Activated T-helper 9 cell treated with anti-CD3 and anti-CD28 coated beads, Interleukin-2, amount 50 U/mL, for 16 hours (primary cell): ENCODE results near the gene PHF2.

Experiments used
- DNase-seq: peaks from one replicate; pipeline ENCODE4 v3.0.0-alpha.2; 2020; ENCODE audit warnings: low read depth

PHF2 gene

DNA sequence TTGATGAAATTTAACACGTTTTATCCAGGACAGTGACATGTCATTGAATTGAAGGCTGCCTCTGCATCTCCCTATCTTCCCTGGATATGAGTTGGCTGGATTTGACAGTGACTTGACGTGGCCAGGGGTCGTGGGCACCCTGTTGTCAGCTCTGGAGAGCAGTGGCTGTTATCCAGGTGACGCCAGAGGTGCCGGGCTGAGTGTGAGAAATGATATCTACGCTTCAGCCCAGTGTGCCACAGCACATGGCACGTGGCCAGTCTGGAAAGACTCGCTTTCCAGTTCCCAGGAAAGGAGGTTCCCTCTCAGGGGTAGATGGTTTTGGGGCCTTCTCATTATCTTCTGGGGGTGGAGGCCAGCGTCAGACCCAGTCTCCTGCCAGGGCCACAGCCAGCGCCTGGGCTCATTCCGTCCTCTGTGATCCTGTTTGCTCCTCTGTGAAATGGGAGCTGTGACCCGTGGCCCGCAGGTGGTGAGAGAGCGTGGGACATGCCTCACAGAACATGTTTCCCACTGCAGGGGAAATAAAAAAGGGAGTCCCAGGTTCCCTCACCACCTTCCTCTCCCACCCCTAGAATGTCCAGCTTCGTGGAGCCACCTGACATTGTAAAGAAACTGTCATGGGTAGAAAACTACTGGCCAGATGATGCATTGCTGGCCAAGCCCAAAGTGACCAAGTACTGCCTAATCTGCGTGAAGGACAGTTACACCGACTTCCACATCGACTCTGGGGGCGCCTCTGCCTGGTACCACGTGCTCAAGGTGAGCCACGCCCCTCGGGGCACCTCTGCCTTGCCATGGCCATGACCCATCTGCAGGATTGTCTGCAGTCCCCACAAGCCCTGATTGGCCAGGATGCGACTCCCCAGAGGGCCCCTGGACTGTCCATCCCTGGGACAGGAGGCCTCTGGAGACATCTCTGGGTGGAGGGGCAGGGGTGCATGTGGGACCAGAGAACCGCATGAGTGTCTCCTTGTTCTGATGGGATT is 76.5 kb downstream of the PHF2 start:
- DNase-seq: no peak

DNA sequence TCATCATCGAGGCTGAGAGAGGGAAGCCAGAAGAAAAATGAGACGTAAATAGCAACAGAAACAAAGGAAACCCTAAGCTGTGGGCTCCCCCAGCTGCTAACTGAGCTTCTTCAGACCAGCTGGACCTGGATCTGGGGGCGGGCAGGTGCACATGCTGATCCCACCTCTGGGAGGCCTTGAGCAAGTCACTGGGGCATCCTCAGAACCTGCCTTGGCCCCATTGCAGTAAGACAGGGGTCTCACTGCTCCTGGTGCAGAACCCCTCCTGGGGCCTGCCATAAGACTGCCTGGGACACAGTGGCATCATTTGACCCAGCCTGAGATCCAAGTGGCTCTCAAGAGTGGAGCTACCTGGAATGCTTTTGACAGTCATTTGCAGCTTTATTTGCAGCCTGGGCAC is 77.4 kb downstream of the PHF2 start:
- DNase-seq: no peak

DNA sequence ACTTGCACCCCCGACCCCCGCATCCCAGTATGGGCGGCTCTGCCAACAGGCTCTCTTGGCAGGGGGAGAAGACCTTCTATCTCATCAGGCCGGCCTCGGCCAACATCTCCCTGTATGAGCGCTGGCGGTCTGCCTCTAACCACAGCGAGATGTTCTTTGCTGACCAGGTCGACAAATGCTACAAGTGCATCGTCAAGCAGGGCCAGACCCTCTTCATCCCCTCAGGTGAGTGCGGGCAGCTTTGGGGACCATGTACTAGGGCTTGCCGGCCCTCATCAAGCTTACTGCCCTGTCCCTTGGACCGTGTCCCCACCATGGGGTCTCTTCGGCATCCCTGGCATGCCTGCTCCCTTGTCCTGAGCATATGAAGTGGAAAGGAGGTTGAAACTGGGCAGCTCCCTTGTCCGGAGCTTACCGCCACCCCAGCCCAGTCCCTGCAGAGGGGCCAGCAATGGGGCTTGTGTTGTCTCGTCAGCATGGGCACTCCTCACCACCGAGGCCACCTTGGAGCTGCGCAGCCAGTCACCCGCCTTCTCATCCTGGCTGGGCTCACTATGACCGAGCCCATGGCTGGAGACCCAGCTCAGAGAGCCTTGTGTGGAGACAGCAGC is 78.1 kb downstream of the PHF2 start:
- no peak for DNase-seq

DNA sequence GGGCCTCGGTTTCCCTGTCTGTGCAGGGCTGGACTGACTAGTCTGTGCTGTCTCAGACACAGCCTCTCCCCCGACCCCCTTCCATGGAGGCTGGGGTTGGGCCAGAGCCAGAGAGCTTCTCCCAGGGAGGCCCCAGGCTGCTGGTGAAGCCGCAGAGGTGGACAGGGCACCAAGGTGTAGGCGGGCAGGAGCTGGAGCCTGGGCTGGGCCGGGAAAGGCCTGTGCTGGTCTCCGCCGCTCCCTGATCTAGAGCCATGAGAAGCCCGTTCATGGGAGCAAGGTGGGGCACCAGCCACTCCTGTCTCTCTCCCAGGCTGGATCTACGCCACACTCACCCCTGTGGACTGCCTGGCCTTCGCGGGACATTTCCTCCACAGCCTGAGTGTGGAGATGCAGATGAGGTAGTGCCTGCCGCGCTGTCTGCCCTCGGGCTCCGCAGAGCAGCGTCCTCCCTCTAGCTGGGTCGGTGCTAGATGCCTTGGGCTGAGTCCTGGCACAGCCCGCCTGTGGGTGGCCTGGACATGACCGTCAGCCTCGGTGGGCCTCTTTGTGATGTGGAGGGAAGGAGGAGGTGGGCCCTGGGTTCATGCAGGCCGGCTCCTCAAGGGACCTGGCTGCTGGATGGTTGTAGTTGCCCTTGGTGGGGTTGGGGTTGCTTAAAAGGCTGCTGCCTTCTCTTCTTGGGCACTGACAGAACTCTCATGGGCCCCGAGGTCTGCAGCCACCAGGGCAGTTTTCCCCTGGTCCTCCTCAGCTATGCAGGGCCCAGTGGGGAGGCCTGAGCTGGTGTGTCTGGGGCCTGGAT is 79.4 kb downstream of the PHF2 start:
- no peak for DNase-seq

DNA sequence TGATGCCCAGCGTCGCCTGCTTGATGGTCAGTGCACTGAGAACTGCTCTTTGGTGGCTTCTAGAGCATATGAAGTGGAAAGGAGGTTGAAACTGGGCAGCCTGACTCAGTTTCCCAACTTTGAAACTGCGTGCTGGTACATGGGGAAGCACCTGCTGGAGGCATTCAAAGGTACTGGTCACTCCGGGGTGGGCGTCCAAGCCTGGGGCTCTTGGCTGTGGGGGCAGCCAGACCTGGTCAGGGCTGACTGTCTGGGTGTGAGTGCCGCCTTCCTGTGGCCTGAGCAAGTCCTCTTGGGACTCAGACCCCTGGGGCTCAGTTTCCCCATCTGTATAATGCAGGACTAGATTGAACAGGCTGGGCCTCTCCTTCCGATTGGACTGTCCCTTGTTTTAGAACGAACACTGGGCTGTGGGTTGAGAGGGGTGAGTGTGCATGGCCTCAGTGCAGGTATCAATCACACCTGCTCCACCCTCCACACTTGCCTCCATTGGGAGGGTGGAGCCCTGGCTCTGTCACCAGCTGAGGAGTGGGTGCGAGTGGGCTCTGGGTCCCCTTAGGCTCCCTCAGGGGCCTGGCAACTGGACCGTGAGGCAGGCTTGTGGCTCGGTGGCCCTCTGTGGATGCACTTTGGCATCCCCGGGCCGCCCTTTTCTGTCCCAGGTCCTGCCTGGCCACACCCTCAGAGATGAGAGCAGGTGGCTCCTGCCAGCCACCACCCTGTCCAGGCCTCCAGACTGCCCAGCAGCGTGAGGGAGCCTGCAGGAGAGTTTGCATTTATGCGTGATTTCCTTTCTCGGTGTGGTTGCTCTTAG is 80.2 kb downstream of the PHF2 start:
- DNase-seq: no peak

DNA sequence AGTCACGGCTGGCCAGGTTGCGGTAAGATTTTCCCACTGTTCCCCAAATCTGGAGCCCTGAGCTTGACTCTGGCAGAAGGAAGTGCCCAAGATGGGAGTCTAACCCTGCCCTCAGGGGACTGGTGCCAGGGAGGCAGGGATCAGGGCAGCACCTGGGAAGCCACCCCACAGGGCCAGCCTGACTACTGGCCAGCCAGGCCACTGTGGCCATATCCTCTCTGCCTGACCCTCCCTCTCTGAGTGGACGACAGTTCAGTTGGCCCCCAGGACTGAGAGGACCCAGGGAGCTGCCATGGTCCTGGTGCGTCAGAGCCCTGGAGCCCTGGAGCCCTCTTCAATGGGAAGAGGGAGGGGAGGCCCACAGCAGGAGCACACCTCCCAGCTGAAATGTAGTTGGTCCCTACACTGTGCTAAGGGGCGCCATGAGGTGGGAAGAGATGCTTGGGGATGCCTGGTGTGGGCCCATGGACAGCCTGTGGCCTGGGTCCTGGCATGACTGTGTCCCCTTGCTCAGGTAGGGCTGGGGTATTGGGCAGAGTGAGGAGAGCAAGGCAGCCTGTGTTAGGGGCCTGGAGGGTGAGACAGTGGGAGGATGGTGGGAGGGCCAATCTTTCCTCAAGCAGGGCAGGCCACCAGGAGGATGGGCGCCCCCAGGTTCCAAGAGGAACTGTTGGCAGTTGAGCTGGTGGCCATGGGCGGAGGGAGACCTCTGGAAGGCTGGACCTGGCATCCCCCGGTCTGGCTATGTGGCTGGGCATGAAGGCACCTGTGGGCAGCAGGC is 81.1 kb downstream of the PHF2 start:
- no peak for DNase-seq

DNA sequence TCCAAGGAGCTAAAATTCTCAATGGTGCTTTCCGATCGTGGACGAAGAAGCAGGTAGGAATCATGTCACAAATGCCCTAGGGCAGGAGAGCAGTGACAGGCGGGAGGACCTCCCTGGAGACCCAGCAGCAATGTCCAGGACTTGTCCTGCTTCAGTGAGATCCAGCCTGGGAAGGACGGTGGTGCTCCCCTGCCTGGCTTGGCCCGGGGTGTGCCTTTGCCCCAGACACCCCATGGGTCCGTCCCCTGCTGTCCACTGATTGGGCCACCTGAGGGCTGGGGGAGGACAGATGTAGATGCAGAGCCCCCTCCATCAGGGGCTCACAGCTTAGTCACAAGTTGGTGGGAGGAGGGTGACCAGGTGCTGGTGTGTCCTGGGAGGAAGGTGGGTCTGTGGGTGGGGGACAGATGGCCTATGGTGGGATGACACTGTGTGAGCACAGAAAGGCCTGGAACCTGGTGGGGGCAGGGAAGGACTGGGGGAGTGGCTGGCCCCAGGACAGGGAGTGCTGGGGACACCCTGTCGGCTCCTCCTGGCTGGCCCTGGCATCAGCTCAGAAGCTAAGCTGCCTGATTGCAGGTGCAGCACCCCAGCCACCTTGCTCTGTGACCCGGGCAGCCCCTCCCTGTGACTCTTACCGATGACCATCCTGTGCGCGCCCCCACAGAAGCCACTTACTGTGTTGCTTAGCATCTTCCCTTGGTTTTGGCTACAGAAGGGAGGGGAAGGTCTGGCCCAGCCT is 82.0 kb downstream of the PHF2 start:
- no peak for DNase-seq

DNA sequence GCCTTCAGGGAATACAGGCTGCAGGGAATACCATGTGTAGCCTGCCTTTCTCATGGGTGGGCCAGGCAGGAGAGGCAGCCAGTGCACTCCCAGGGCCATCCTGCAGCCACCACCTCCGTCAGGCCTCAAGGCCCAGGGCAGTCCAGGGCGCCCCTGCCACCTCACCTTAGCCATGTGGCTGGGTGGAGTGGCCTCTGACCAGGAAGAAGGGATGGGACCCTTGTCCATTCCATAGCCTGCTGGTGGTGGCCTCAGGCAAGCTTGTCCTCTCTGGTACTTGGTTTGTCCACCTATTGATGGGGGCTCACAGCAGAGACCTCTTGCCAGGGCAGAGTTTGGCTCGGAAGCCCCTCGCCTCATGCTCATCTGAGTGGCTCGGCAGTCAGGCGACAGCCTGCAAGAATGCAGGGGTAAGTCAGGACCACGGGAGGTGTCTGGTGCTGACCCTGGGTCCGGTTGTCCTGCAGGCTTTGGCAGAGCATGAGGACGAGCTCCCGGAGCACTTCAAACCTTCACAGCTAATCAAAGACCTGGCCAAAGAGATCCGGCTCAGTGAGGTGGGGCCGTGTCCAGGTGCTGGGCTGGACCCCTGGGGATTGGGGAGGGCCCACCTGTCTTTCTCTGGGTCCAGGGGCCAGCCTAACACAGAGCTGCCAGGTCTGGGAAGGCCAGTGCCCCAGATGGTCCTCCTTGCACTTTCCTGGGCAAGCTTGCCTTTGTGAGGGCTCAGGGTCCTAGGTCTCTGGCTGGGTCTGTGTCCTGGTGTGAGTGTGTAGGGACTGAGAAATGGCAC is 82.9 kb downstream of the PHF2 start:
- no peak for DNase-seq

DNA sequence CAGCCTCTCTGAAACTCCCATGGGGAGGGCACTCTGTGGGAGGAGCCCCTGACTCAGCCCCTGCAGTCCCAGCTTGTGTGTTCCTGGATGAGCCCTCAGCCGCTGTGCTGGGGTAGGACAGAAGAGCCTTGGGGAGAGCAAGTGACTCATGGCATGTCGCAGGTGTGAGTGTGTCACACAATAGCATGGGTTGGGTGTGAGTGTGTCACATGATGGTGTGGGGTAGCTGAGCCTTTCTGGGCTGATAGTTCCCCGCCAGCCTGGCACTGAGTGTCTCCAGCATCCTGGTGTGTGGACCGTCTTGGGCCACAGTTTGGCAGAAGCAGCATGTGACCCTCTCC is 83.4 kb downstream of the PHF2 start:
- DNase-seq: no peak

DNA sequence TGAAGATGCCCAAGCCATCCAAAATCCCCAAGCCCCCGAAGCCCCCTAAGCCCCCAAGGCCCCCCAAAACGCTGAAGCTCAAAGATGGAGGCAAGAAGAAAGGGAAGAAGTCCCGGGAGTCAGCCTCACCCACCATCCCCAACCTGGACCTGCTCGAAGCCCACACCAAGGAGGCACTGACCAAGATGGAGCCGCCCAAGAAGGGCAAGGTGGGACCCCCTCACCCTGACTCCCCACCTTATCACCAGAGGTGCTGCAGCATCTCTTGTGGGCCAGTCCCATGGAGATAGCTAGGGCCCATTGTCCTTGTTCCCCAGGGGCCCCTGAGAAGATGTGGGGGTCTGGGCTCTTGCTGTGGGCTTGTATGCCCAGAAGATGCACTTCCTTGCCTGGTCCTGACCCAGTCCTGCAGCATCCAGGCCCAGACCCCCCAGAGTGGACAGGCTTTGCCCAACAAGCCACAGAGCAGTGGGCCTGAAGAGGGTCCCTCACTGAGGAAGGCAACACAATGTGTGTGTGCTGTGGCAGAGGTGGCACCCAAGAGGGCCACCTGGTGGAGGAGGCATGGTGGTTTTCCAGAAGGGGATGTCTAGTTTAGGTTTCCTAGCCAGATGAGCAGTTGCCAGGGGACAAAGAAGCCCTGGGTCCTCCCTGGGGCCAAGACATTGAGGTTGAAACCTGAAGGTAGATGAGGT is 84.1 kb downstream of the PHF2 start:
- DNase-seq: no peak

DNA sequence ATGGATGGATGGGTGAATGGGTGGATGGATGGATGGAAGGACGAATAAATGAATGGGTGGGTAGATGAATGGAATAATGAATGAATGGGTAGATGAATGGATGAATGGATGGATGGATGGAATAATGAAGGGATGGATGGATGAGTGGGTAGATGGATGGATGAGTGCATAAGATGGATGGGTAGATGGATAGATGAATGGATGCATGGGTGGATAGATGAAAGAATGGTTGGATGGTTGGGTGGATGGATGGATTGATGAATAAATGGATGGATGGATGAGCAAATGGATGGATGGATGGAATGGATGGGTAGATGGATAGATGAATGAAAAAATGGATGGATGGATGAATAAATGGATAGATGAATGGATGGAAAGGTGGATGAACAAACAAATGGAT is 85.2 kb downstream of the PHF2 start:
- no peak for DNase-seq

DNA sequence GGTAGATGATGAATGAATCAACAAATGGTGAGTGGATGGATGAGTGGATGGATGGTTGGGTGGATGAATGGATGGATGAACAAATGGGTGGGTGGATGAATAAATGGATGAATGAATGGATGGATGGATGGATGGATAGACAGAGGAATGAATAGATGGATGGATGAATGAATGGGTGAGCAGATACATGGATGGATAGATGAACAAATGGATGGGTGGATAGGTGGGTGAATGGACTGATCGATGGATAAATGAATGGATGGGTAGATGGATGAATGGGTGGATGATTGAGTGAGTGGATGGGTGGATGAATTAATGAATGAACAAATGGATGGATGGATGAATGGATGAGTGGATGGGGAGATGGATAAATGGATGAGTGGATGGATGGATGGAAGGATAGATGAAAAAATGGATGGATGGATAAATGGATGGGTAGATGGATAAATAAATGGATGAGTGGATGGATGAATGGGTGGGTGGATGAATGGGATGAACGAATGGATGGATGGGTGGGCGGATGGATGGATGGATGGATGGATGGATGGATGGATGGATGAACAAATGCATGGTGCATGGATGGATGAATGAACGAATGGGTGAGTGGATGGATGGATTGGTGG is 85.7 kb downstream of the PHF2 start:
- DNase-seq: no peak

DNA sequence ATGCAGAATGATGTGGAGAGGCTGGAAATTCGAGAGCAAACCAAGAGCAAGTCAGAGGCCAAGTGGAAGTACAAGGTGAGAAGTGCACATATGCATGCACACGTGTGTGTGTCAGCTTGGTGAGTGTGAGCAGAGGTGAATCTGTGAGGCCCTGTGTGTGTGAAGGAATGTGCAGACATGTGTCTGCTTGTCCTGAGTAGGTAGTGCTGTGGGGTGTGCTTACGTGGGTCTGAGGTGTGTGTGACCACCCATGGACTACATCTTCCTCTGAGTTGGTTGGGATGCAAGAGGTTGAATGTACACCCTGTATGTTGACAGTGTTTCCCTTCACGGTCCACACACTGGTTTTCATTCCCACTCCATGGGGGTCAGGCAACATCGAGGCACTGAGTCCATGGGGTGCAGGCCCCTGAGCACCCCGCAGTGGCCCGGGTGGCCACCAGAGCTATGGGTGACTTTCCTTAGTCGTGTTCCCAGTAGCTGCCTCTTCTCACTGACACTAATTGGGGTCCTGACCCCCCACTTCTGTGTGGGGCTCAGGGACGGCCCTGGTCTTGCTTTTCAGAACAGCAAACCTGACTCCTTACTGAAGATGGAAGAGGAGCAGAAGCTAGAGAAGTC is 86.7 kb downstream of the PHF2 start:
- DNase-seq: no peak

DNA sequence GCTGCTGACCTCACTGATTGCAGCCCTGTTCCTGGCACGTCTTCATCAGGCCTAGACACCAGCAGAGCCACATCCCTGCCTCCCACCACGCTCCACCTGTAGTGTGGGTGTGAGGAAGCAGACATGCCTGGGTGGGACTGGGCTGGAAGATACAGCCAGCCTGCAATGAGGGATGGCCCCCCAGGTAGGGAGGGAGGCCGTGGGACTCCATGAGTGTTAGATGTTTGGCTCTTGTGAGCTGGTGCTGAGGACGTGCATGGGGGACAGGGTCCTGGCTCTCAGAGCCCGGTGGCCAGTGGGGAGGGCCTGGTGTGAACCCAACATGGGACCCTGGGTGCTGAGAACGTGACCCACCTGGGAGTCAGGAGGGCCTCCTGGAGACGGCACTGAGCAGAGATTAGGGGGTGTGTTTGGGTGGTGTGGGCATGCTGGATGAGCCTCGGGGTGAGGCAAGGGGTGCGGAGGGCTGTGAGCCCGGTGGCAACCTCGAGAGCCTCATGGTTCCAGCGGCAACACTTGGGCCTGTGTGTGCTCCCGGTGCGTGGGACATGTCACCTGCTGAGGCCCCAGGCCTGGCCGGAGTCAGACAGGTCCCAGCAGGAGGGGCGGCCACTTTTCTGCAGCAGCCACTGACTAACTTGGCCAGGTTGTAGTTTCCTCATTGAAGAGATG is 87.6 kb downstream of the PHF2 start:
- no peak for DNase-seq

DNA sequence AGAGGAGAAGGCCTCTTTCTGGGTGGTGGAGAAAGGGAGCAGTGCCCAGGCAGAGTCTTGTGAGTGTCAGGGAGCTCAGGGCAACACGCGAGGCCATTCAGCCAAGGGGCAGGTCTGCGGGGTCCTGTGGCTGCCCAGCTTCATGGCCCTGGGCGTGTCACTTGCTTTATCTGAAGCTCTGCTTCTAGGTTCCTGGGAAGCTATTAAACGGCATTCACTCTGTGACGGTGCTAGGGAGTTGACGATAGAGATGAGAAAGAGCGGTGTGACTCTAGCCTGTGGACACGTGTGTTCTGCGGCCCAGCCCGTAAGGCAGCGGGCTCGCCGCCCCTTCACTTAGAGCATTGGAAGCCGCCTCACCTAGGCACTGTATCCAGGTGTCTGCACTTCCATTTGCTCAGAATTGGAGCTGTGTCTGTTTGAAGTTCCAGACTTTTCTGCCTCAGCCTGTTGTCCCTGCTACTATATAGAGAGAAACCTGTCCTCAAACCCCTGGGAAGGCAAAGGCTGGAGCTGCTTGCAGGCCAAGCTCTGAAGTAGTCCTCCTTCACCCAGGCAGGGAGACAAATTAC is 88.3 kb downstream of the PHF2 start:
- no peak for DNase-seq

DNA sequence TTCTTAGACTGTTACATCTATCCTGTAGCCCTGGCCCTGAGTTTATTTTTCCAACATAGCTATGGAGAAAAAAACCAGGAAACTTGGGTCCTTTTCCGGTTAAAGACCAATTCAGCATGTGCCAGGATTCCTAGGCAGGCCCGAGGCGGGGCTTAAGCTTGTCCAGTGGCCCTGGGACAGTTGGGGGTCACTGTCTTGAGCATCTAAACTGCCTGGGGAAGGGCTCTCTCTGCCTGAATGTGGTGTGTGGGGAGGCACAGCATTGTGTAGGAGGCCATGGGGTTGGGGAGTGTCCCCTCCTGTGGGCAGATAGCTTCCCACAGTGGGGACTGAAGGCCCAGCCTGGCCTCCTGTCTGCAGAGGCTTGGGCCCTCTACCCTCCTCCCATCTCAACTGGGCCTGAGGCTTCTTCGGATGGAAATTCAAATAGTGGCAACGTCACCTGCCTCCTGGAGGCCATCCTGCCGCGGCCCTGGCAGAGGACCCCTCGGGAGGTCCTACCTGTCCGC is 88.8 kb downstream of the PHF2 start:
- DNase-seq: no peak
